NB4 (cell line): ENCODE measurements around the gene ITLN1.

Experiments used
- CTCF ChIP-seq: IDR thresholded peaks from one replicate; pipeline ENCODE4 v1.5.1; 2012; ENCODE audit warnings: low read depth, low read length
- MYC ChIP-seq: IDR thresholded peaks from 2 replicates; pipeline ENCODE4 v1.6.1; 2011; ENCODE audit warnings: low read depth, low read length
- POLR2A ChIP-seq: IDR thresholded peaks from 2 replicates; pipeline ENCODE4 v1.6.1; 2011; ENCODE audit warnings: mild to moderate bottlenecking; ENCODE audit not compliant: insufficient read length; ENCODE audit errors: extremely low read depth

- TF ChIP-seq CTCF (no peak), MYC (no peak), POLR2A (no peak)
Observed at GRCh38 chr1:160865337-160865736, 19.6 kb downstream of the ITLN1 start.
